PC-9 (cell line): Measurements from ENCODE around the gene FASLG.

Experiments
- EZH2 ChIP-seq: fragments of 200-600 bp; sonication (generic); IDR thresholded peaks from 2 replicates; pipeline ENCODE4 v1.8.0; 2017; ENCODE audit warnings: antibody characterized with exemption, low read depth
- TF ChIP-seq, protein P1 (sequence below): fragments of 200-600 bp; sonication (generic); conservative IDR thresholded peaks from 2 replicates; pipeline ENCODE4 v1.6.1; 2017; ENCODE audit warnings: mixed run types, antibody characterized with exemption, mild to moderate bottlenecking, moderate library complexity

DNA sequence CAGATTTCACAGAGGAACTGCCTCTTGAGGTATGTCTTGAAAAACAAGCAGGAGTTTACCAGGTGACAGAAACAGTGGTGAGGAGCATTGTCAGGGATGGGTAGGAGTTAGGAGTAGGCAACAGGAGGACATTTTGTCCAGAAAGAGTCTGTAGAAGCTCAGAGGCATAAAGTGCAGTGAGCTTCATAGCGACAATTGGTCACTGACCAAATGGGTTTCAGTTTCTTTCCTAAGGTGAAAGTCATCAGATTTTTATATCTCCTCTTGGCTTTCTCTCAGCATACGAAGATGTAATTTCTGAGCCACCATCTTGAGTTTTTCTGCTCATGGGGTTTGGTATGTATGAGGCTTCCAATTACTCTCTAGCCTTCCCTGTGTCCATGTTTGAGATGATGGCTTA, 29.3 kb upstream of the FASLG start:
- no peak for TF ChIP-seq EZH2
- TF ChIP-seq, protein P1, sequence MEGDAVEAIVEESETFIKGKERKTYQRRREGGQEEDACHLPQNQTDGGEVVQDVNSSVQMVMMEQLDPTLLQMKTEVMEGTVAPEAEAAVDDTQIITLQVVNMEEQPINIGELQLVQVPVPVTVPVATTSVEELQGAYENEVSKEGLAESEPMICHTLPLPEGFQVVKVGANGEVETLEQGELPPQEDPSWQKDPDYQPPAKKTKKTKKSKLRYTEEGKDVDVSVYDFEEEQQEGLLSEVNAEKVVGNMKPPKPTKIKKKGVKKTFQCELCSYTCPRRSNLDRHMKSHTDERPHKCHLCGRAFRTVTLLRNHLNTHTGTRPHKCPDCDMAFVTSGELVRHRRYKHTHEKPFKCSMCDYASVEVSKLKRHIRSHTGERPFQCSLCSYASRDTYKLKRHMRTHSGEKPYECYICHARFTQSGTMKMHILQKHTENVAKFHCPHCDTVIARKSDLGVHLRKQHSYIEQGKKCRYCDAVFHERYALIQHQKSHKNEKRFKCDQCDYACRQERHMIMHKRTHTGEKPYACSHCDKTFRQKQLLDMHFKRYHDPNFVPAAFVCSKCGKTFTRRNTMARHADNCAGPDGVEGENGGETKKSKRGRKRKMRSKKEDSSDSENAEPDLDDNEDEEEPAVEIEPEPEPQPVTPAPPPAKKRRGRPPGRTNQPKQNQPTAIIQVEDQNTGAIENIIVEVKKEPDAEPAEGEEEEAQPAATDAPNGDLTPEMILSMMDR: no peak
